PC-9 (cell line): ENCODE results near the gene AKAP14.

Experiments
- CTCF ChIP-seq: fragments of 200-600 bp; sonication (generic); conservative IDR thresholded peaks from 2 replicates; pipeline ENCODE4 v1.6.1; 2017; ENCODE audit warnings: mixed run types, antibody characterized with exemption, mild to moderate bottlenecking, moderate library complexity
- EZH2 ChIP-seq: fragments of 200-600 bp; sonication (generic); IDR thresholded peaks from 2 replicates; pipeline ENCODE4 v1.8.0; 2017; ENCODE audit warnings: antibody characterized with exemption, low read depth

GRCh38 chrX:119945481-119945880 is 49.8 kb downstream of the AKAP14 start:
- no peak for TF ChIP-seq CTCF
- no peak for TF ChIP-seq EZH2
